Erythroblast (primary cell): ENCODE results near the gene SNX24.

ENCODE experiments used
- GATA1 ChIP-seq: IDR thresholded peaks from 2 replicates; pipeline ENCODE4 v1.6.1; 2011; ENCODE audit warnings: low read depth, mild to moderate bottlenecking, control low read depth, low read length, moderate library complexity
- POLR2A ChIP-seq: IDR thresholded peaks from 2 replicates; pipeline ENCODE4 v1.6.1; 2011; ENCODE audit warnings: mild to moderate bottlenecking, low read length

DNA sequence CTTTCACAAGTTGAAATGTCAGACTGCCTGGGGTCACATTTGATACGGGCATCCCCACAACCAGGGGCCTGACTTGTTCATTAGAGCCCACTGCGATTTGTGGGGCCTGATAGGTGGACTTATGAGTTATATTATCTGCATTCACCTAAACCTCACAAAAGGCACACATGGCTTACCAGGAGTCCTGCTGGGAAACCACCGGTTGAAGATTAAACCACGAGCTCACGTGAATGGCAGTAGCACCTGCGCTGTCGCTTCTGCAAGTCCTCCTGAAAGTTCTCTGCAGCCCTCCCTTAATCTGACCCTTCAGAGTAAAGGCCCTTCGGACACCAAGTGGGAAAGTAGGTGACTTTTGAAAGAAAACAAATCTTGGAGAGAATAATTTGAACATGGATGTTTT is 122.2 kb downstream of the SNX24 start:
- no peak for TF ChIP-seq POLR2A
- TF ChIP-seq GATA1, result no peak
